NCI-H187 (cell line): ENCODE data around the gene PPIL6.

ENCODE experiments used
- DNase-seq, 2 experiments: peaks; one replicate each; lab custom pipeline; 2025; lab: John Stamatoyannopoulos, UW

The PPIL6 gene

GRCh38 chr6:109449064-109449794, 8.8 kb upstream of the PPIL6 start:
- no peak for DNase-seq

GRCh38 chr6:109448615-109449014, 8.2 kb upstream of the PPIL6 start:
- DNase-seq = no peak

- DNase-seq = no peak
These were observed 7.6 kb upstream of the PPIL6 start for GRCh38 chr6:109447878-109448555.

GRCh38 chr6:109447087-109447486, 6.7 kb upstream of the PPIL6 start:
- DNase-seq = no peak

- DNase-seq = no peak
These were observed 6.1 kb upstream of the PPIL6 start for GRCh38 chr6:109446541-109446940.

- no peak for DNase-seq
These were observed 5.6 kb upstream of the PPIL6 start for GRCh38 chr6:109446072-109446471.

GRCh38 chr6:109445382-109445781, 5.0 kb upstream of the PPIL6 start:
- no peak for DNase-seq

GRCh38 chr6:109443425-109443950, 3.1 kb upstream of the PPIL6 start:
- no peak for DNase-seq

GRCh38 chr6:109442393-109442924, 2.0 kb upstream of the PPIL6 start:
- no peak for DNase-seq

- DNase-seq = peak in 1 of 2 experiments; percentile 63
These were observed 815 bp upstream of the PPIL6 start for GRCh38 chr6:109441069-109441816.

GRCh38 chr6:109436041-109436440, 4.4 kb downstream of the PPIL6 start:
- no peak for DNase-seq

GRCh38 chr6:109434456-109434855, 6.0 kb downstream of the PPIL6 start:
- no peak for DNase-seq

GRCh38 chr6:109429496-109429895, 10.9 kb downstream of the PPIL6 start:
- no peak for DNase-seq

GRCh38 chr6:109428889-109429477, 11.4 kb downstream of the PPIL6 start:
- DNase-seq = no peak

GRCh38 chr6:109424946-109425345, 15.5 kb downstream of the PPIL6 start:
- no peak for DNase-seq

- no peak for DNase-seq
These were observed 19.2 kb downstream of the PPIL6 start for GRCh38 chr6:109421184-109421583.

- no peak for DNase-seq
These were observed 19.7 kb downstream of the PPIL6 start for GRCh38 chr6:109420751-109421150.

- no peak for DNase-seq
These were observed 22.8 kb downstream of the PPIL6 start for GRCh38 chr6:109417646-109418045.

GRCh38 chr6:109411034-109411433, 29.4 kb downstream of the PPIL6 start:
- no peak for DNase-seq

- DNase-seq = no peak
These were observed 34.2 kb downstream of the PPIL6 start for GRCh38 chr6:109406196-109406595.

- no peak for DNase-seq
These were observed 43.4 kb downstream of the PPIL6 start for GRCh38 chr6:109397020-109397419.
